GM12801 (cell line): Measurements from ENCODE around the gene TICAM2.
A peak's percentile ranks its signal among the peaks of the same experiment; 100 is the strongest.

Source experiments
- CTCF ChIP-seq: IDR thresholded peaks from one replicate; pipeline ENCODE4 v1.5.1; 2011; ENCODE audit warnings: control low read depth; ENCODE audit not compliant: insufficient read length; ENCODE audit errors: extremely low read depth

Gene TICAM2

DNA sequence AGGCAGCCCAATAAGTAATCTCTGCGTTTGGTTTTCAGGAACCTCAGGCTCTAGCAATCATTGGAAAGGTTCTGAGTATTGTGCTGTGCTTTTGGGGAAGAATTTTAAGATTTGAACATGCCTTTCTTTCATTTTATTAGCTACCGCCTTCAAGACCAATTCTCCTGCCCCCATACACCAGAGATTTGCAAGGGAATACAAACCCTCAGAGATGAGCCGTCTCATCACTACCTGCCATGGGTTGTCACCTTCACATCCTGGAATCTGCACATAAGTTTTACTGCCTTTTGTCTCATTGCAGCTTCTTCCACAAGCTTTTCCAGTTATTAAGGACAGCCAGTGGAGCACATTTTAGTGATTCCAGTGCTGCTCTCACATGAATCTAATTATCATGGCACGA lies 35.2 kb upstream of the TICAM2 start:
- no peak for TF ChIP-seq CTCF

GRCh38 chr5:115636008-115636407 lies 33.7 kb upstream of the TICAM2 start:
- no peak for TF ChIP-seq CTCF

DNA sequence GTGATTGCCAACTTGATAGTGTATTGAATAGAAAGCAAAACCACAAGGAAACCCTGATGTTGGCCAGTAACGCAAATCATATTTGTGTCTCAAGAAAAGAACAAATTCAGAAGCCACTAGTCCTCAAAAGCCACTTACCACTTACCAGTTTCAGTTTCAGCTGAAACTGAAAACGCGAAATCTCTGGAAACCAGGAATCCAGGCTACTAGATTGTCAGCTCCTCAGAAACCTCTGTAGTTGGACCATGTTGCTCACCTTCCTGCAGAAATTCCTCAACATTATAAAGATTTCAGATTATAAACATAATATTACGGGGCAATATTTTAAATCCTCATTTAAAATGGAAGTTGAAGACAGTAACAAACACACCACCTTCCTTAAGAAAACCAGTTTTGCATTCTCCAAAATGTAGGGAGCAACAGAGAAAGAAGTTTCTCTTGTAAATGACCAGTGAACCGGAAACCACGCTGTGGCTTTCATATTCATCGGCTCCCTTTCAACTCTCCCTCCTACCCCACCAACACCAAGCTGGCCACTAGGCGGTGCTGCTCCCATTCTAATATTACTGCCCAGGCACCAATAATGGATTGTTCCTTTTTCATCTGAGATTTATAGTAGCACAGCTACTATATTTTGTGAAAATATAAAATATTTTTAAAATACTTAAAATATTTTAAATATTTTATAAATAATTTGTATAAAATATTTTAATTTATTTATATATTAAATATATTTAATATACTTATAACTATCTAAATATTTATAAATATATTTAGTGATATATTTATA lies 32.3 kb upstream of the TICAM2 start:
- TF ChIP-seq CTCF: peak; percentile 33

DNA sequence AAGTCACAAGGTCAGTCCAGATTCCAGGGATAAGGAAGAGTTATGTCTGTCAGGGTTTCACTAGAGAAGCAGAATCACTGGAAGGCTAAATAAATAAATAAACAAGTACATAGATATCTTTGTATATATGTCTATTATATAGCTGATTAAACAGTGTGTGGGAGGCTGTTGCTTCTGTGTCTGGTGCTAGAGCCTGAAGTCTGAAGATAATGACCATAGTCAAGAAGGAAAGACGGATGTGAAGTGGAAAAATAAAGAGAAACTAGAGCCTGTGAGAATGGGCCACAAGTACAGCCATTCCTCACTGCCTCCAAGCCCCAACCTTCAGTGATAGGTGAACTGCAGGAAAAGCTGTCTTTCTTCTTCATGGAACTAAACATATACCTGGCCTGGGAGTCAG lies 27.6 kb upstream of the TICAM2 start:
- TF ChIP-seq CTCF: no peak

DNA sequence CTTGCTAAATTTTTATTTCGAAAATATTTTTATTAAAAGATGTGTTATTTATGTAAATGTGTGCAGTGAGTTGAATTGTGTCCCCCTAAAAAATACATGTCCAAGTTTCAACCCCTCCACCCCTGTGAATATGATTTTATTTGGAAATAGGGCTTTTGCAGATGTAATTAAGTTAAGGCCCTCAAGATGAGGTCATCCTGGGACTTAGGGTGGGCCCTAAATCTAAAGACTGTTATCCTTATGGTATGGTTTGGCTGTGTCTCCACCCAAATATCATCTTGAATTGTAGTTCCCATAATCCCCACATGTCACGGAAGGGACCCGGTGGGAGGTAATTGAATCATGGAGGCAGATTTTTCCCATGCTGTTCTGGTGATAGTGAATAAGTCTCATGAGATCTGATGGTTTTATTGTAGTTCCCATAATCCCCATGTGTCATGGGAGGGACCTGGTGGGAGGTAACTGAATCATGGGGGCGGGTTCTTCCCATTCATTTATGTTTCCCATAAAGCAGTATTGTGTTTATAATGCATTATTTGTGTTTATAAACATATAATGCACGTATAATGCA lies 25.1 kb upstream of the TICAM2 start:
- TF ChIP-seq CTCF: no peak

GRCh38 chr5:115626445-115626823 lies 24.2 kb upstream of the TICAM2 start:
- TF ChIP-seq CTCF: no peak

DNA sequence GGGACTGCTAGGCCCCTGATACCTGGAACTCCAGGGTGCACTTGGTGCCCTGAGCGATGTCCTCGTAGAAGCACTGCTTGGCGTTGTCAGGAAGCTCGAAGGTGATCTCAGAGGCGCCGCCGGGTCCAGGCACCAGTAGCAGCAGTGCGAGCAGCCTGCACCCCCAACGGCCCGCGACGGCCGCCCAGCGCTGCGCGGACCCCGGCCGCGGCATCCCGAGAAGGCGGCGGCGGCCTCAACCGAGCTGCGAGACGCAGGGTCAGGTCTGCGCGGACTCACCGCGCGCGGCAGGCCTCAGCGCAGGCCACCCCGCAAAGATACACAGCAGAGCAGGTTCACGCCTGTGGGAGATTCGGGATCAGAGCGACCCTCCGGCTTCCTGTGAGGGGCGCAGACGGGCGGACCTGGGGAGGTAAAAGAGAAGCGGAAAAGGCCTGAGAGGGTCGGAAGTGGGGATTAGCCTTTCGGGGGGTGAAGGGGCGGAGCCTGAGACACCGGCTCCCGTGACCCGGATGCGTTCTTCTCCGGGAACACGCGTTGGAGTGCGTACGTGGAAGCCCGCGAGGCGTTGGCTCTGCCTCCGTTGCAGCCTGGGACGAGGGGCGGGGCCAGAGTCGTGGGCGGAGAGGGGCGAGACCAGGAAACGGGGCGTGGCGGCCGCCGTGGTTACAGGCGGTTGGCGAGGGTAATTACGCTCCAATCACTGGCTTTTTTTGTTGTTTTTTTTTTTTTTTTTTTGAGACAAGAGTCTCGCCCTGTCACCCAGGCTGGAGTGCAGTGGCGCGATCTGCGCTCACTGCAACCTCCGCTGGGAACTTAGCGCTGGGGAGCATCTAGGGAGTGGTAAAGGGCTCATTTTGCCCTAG lies 23.5 kb upstream of the TICAM2 start, which contains the start of gene TMED7:
TSS of gene TMED7 (minus strand) at position 458 of the 866 bp plus-strand sequence. CDS start at position 214, 244 bp downstream.
- TF ChIP-seq CTCF: no peak
